HK-2 (cell line): Measurements from ENCODE around the gene TNXB.
"Not testable (repeated sequence)": the region's sequence is repeated elsewhere in the genome, so short reads cannot be mapped to it uniquely, and the experiment has no call there.

Experiments
- DNase-seq: peaks from one replicate; pipeline ENCODE4 v3.0.0-alpha.2; 2018; ENCODE audit not compliant: unreplicated experiment

Gene TNXB

DNA sequence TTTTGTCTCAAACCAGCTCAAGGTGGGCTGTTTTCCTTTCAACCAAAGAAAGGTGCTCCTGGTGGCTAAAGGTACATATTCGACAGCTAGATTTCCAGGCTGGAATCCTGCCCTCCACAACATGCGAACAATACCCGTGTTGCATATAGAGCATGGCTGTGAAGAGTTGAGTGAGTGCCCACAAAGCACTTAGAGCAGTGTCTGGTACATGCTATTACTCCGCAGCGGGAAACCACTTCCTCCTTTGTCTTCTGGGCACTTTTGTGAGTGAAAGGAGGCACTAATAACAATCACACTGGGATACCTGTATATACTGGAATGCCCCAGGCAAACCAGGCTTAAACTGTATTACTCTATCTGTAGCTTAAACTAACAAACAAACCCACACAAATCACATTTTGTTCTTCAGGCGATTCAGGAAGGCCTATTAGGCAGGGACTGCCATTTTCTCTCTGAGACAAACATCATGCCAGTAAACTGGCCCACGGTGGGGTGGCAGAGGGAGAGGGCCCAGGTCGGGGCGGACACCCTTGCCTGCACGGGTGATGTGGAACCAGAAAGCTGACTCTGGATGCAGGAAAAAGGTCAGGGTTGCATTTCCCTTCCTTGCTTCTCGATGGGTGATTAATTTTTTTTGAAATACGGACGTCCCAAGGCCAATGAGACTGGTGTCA is 104.1 kb downstream of the TNXB start:
- DNase-seq, result not testable (repeated sequence)

DNA sequence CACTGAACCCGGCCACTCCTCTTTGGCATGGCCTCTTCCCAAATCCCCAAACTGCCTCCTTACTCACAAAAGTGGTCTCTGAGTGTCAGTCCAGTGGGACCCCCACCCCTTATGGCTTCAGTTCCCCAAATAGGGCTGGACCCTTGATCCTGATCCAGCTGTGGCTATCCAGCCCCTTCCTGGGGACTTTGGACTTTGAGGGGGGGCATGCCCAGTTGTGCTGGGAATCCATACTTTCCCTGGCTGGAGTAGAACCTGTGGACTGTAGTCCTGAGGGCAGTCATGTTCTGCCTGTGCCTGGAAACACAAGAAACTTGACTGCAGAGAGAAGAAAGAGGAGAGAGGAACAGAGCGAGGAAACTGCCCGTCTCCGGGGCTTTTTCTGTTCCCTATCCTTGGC is 104.7 kb downstream of the TNXB start:
- DNase-seq, result not testable (repeated sequence)

DNA sequence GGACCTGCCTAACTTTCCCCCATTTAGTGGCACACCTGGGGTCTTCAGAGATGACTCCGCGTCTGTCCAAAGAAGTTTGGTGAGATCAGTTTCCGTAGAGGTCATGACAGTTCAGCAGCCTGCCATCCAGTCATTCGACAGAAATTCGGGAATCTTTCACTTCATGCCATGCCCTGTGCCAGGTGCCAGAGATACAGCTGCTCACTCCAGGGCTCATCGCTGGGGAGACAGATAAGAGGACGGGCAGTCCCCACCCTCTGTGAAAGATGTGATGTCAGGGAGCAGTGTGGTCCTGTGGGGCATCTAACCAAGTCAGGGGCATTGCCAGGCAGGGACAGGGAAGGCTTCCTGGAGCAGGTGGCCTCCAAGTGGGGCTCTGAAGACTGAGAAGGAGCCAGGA is 105.8 kb downstream of the TNXB start:
- not testable (repeated sequence) for DNase-seq

GRCh38 chr6:32002546-32003268 is 106.4 kb downstream of the TNXB start:
- DNase-seq, result not testable (repeated sequence)

- DNase-seq, result not testable (repeated sequence)
Observed at GRCh38 chr6:31996385-31996784, 112.8 kb downstream of the TNXB start.

- DNase-seq, result not testable (repeated sequence)
Observed at GRCh38 chr6:31994421-31994820, 114.7 kb downstream of the TNXB start.
